ENCODE measurements around the gene SSH2.

Gene SSH2

DNA sequence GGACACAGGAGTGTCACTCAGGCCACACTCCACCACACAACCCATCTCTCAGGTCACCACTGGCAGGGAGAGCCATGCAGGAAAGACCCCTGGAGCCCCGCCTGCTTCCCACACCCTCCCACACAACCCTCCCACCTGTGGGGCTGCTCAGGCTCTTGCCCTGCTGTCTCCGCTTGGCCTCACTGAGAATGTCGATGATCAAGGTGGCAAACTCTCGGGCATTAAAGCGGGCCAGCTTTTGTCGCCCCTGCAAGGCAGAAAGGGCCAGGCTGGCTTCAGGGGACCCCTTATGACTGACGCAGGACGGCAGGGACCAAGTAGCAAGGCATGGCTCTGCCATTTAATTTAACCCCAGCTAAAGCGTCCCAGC is 353.0 kb downstream of the SSH2 start:
- DNase-seq (ENCODE audit: low read depth, low spot score), result no peak

DNA sequence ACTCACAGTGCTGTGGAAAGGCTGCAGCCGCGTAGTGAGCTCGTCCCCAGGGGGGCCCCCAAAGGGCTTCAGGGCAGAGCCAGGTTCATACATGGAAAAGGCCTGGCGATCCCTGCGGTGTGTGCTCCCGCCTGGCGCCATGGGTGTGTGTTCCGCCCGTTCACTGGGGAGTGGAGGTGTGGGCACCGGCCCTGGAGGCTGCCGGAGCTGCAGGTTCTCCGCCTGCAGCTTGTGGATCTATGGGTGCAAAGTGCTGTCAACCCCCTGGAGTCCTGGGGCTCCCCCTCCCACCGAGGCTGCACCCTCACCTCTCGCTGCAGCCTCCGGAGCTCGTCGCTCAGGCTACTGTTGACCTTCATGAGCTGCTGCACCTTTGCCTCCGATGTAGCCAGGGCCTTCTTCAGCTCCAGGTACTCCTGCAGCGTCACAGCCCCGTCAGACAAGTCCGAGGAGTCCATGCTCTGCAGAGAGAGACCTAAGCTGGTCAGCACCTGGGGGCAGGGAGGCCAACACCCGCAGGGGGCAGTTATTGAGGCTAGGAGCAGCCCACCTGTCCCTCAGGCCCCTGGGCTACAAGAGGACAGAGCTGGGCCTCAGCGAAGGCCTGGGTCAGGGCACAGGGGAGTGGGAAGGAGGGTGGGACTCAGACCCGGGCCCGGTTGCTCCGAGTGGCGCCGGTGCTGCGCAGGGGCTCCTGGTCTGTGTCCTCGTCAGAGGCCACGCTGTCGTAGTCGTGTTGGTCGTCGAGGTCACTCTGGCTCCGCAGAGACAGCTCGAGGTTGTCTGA is 353.6 kb downstream of the SSH2 start:
- no peak for DNase-seq (ENCODE audit: low read depth, low spot score)

Data from ELF-1 (cell line).